GM23248 (cell line): ENCODE results near the gene GALNT4. TPM values are rescaled to one million over a fixed set of nuclear protein-coding genes. Genes with fewer than 3 reads are reported as not detected.

Experiments used
- DNase-seq: peaks from one replicate; pipeline ENCODE4 v3.0.0-alpha.2; 2015
- H2AFZ ChIP-seq: fragments of 200-600 bp; sonication (generic); 2 replicates; pipeline ENCODE4 v1.6.1; 2016; ENCODE audit warnings: antibody characterized with exemption
- H3F3A ChIP-seq: fragments of 200-600 bp; sonication (generic); 2 replicates; pipeline ENCODE4 v1.6.1; 2016; ENCODE audit warnings: mild to moderate bottlenecking, antibody characterized with exemption, mixed run types; ENCODE audit not compliant: insufficient read depth
- H3K27ac ChIP-seq: fragments of 200-600 bp; sonication (generic); 2 replicates; pipeline ENCODE4 v1.5.1; 2016; ENCODE audit warnings: mild to moderate bottlenecking
- H3K27me3 ChIP-seq: fragments of 200-600 bp; sonication (generic); replicated peaks from 2 replicates; pipeline ENCODE4 v1.6.1; 2016; ENCODE audit warnings: mild to moderate bottlenecking; ENCODE audit not compliant: insufficient read depth
- H3K36me3 ChIP-seq: fragments of 200-600 bp; sonication (generic); 2 replicates; pipeline ENCODE4 v1.6.1; 2016; ENCODE audit warnings: low read depth, mild to moderate bottlenecking
- H3K4me1 ChIP-seq: fragments of 200-600 bp; sonication (generic); 2 replicates; pipeline ENCODE4 v1.6.1; 2016; ENCODE audit warnings: mild to moderate bottlenecking; ENCODE audit not compliant: insufficient read depth
- H3K4me2 ChIP-seq: fragments of 200-600 bp; sonication (generic); one replicate; pipeline ENCODE4 v1.6.1; 2016; ENCODE audit warnings: mild to moderate bottlenecking; ENCODE audit not compliant: unreplicated experiment
- H3K4me3 ChIP-seq: fragments of 200-600 bp; sonication (generic); 2 replicates; pipeline ENCODE4 v1.5.1; 2016; ENCODE audit warnings: mild to moderate bottlenecking
- H3K79me2 ChIP-seq: fragments of 200-600 bp; sonication (generic); 2 replicates; pipeline ENCODE4 v1.6.1; 2016; ENCODE audit warnings: mild to moderate bottlenecking; ENCODE audit not compliant: insufficient read depth
- H3K9ac ChIP-seq: fragments of 200-600 bp; sonication (generic); 2 replicates; pipeline ENCODE4 v1.6.1; 2016; ENCODE audit warnings: mild to moderate bottlenecking
- H3K9me2 ChIP-seq: fragments of 200-600 bp; sonication (generic); 2 replicates; pipeline ENCODE4 v1.6.1; 2016; ENCODE audit warnings: mixed run types, mild to moderate bottlenecking, moderate library complexity; ENCODE audit not compliant: insufficient read depth
- H3K9me3 ChIP-seq: fragments of 200-600 bp; sonication (generic); one replicate; pipeline ENCODE4 v1.6.1; 2017; ENCODE audit warnings: low read depth
- H4K20me1 ChIP-seq: fragments of 200-600 bp; sonication (generic); 2 replicates; pipeline ENCODE4 v1.6.0; 2016; ENCODE audit not compliant: insufficient read depth
- EZH2 ChIP-seq: fragments of 200-600 bp; sonication (generic); IDR thresholded peaks from 2 replicates; pipeline ENCODE4 v1.6.1; 2018; ENCODE audit warnings: antibody characterized with exemption, mild to moderate bottlenecking; ENCODE audit not compliant: insufficient read depth, poor library complexity, severe bottlenecking
- EZH2phosphoT487 ChIP-seq: fragments of 200-600 bp; sonication (generic); IDR thresholded peaks from 2 replicates; pipeline ENCODE4 v1.6.1; 2018; ENCODE audit warnings: antibody characterized with exemption, moderate library complexity, mild to moderate bottlenecking, low read depth; ENCODE audit not compliant: insufficient read depth
- WGBS, 2 experiments: methylation state at CpG; one replicate each; pipeline ENCODE4 v1.1.6; 2015 to 2017; ENCODE audit warnings: low lambda C conversion rate in 2 of 2, low coverage in 1 of 2; ENCODE audit errors: missing lambda C conversion rate in 2 of 2; 5-methylcytosine and 5-hydroxymethylcytosine counted together
- in situ Hi-C: fragments of 300-500 bp; cut with MboI; formaldehyde crosslinking; loops from 2 replicates; pipeline ENCODE4 v1.15.0; 2020
- polyA plus RNA-seq: library from polyadenylated mRNA; unstranded; fragments of >200 nt; fragmentation: Nextera tagmentation; extraction: Ambion mirVana; gene quantifications from 2 replicates; pipeline ENCODE4 v1.2.1, GENCODE V29; 2016
- total RNA-seq: library from RNA; depleted of rRNA; stranded (reverse); fragments of >200 nt; shearing (Covaris generic); gene quantifications from 2 replicates; pipeline ENCODE4 v1.2.3, GENCODE V29; 2014

Gene GALNT4
- total and polyA plus RNA-seq, 2 experiments from 2014 or later: 6.4 to 10.6 TPM

DNA sequence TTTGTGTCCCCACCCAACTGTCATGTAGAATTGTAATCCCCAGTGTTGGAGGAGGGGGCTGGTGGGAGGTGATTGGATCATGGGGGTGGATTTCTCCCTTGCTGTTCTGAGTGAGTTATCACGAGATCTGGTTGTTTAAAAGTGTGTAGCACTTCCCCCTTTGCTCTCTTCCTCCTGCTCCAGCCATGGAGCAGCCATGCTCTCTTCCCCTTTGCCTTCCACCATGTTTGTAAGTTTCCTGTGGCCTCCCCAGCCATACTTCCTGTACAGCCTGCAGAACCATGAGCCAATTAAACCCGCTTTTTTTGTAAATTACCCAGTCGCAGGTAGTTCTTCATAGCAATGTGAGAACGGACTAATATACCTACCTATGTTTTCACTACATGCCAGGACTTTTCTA lies 3.8 kb upstream of the GALNT4 start:
- no peak overlapping the region for H3K4me3 ChIP-seq
- H3K36me3 ChIP-seq: no peaks in the 10 kb centered on the region
- in situ Hi-C loops: no loop called here
- no peak for DNase-seq
- no peaks in the 10 kb centered on the region for H3K27me3 ChIP-seq
- no peak for TF ChIP-seq EZH2phosphoT487
- TF ChIP-seq EZH2: no peak
- no peak overlapping the region for H3K9ac ChIP-seq
- H3K4me1 ChIP-seq: peaks cover 12% of the 10 kb centered on the region
- H4K20me1 ChIP-seq: no peaks in the 10 kb centered on the region
- no peak overlapping the region for H3K4me2 ChIP-seq
- 0 out of 2 replicates have a peak, but pooled peaks cover 4% of the 10 kb centered on the region for H3F3A ChIP-seq
- no peak overlapping the region for H3K27ac ChIP-seq
- H3K9me3 ChIP-seq: no peaks in the 10 kb centered on the region
- H3K79me2 ChIP-seq: peaks cover 20% of the 10 kb centered on the region
- 77 to 79% methylated on average over 4 of the region's 4 CpGs for WGBS, 2 experiments
- no peaks in the 10 kb centered on the region for H3K9me2 ChIP-seq
- no peak overlapping the region for H2AFZ ChIP-seq

DNA sequence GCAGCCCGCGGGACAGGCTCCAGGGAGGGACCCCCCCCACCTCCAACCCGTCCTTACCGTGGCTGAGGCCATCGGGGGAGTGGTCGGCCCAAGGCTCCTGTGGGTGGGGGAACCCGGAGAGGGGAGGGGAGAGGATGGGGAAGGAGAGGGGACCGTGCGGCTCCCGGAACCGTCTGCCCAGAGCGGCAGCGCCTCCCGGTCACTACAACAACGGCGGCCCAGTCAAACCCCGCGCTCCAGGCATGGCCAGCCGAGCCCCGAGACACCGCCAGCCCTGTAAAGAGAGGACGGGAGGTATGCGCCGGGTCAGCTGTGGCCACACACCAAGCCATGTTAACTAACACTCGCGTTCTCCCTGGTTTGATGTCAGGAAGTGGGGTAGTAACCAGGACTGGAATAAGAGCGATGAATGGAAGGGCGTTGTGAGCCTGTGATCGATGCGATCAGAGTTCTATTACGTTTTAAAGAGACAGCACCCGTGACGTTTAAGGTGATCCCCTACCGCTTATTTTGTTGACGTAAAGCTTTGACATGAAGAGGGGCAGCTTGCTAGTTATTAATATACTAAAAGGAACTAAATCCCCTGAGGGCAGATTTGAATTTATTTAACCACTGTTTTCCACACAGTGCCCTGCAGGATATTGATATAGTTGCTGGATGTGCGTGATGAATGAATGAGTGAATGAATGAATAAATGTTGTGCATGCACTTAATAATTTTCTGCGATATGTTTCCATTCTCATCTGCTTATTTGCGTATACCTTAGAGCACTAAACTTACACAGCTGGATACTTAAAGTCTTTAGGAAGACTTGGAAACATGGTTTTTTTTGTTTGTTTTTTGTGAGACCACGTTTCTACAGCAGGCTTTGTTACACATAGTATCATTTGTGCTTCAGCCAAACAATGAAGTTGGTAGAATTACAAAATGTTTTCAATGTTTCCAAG lies 1.5 kb upstream of the GALNT4 start, which contains the start of gene POC1B:
Gene POC1B (minus strand): TSS at position 224 of the 947 bp plus-strand sequence. CDS start 152 bp downstream, at position 72.
- no peaks in the 10 kb centered on the region for H4K20me1 ChIP-seq
- H3K9me3 ChIP-seq: no peaks in the 10 kb centered on the region
- 1 to 2% methylated on average over 30 to 39 of the region's 39 CpGs for WGBS, 2 experiments
- H2AFZ ChIP-seq: peak within 1 kb of the TSS; percentile 98
- peak; percentile 83 for DNase-seq
- in situ Hi-C loops: no loop called here
- TF ChIP-seq EZH2phosphoT487 (no peak), EZH2 (no peak)
- peaks cover 44% of the 10 kb centered on the region for H3K79me2 ChIP-seq
- no peaks in the 10 kb centered on the region for H3K9me2 ChIP-seq
- peak within 1 kb of the TSS; percentile 58 for H3K27ac ChIP-seq
- peak within 1 kb of the TSS; percentile 82 for H3K9ac ChIP-seq
- no peaks in the 10 kb centered on the region for H3K27me3 ChIP-seq
- H3F3A ChIP-seq: 0 out of 2 replicates have a peak, but pooled peaks cover 4% of the 10 kb centered on the region
- peak within 1 kb of the TSS; percentile 94 for H3K4me3 ChIP-seq
- peak within 1 kb of the TSS; percentile 87 for H3K4me2 ChIP-seq
- peaks cover 33% of the 10 kb centered on the region for H3K4me1 ChIP-seq
- no peaks in the 10 kb centered on the region for H3K36me3 ChIP-seq

DNA sequence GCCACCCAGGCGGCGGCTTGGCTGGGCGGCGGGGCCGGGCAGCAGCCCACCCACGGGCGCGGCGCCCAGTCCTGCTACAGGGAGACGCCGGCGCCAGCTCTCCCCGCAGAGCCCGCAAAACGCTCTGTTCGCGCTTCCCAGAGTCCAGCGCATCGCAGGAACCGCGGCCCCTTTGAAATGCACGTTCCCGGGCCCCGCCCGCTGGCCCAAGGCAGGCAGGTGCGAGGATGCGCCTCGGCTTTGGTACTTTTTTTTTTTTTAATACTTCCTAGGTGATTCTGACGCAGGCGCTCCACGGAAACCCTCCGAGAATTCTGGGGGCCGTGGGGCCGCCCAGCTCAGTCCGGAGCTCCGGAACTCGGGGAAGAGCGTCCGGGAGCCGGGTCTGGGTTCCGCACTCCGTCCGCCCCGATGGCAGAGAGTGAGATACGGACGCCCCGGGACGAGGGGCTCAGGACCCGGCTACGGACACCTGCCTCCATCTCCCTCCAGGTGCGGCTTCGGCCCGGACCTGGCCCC lies 768 bp upstream of the GALNT4 start:
- TF ChIP-seq EZH2 (no peak), EZH2phosphoT487 (no peak)
- in situ Hi-C loops: no loop called here
- 0 to 1% methylated on average over 47 to 53 of the region's 53 CpGs for WGBS, 2 experiments
- Histone ChIP-seq H3K36me3 (no peaks in the 10 kb centered on the region), H3K27me3 (no peaks in the 10 kb centered on the region), H3K4me3 (peak overlapping the region; percentile 94), H3K9me3 (no peaks in the 10 kb centered on the region), H4K20me1 (no peaks in the 10 kb centered on the region), H3K27ac (peak overlapping the region; percentile 58), H3K4me1 (peaks cover 33% of the 10 kb centered on the region), H3K9ac (peak overlapping the region; percentile 82), H3F3A (0 out of 2 replicates have a peak, but pooled peaks cover 4% of the 10 kb centered on the region), H3K4me2 (peak overlapping the region; percentile 87), H3K79me2 (peaks cover 51% of the 10 kb centered on the region), H3K9me2 (no peaks in the 10 kb centered on the region), H2AFZ (peak overlapping the region; percentile 98)
- peak; percentile 64 for DNase-seq

- Histone ChIP-seq H3K36me3 (no peaks in the 10 kb centered on the region), H3K9ac (peak overlapping the region; percentile 82), H3K79me2 (peaks cover 65% of the 10 kb centered on the region), H4K20me1 (no peaks in the 10 kb centered on the region), H3F3A (0 out of 2 replicates have a peak, but pooled peaks cover 4% of the 10 kb centered on the region), H3K4me1 (peaks cover 33% of the 10 kb centered on the region), H3K4me2 (peak overlapping the region; percentile 87), H3K9me2 (no peaks in the 10 kb centered on the region), H3K9me3 (no peaks in the 10 kb centered on the region), H3K27me3 (no peaks in the 10 kb centered on the region), H2AFZ (peak overlapping the region; percentile 98), H3K27ac (peak overlapping the region; percentile 58), H3K4me3 (peak overlapping the region; percentile 94)
- WGBS, 2 experiments: 33 to 35% methylated on average over 21 of the region's 21 CpGs
- DNase-seq: peak; percentile 20
- in situ Hi-C loops: loop anchor here (25.0 kb wide), 1 partner anchor 1412 kb away; no protein-coding TSS in a partner anchor
- TF ChIP-seq EZH2 (no peak), EZH2phosphoT487 (no peak)
Observed at GRCh38 chr12:89523843-89524540, 604 bp downstream of the GALNT4 start.
